T47D (cell line): ENCODE data around the gene ADGRA1.
A peak's percentile ranks its signal among the peaks of the same experiment; 100 is the strongest.

Experiments used
- DNase-seq, 2 experiments: peaks; one replicate each; pipeline versions ENCODE4 v3.0.0 to v3.0.0-alpha.2; 2011 to 2012; ENCODE audit warnings: low read depth in 1 of 2, low spot score in 1 of 2
- JUND ChIP-seq: IDR thresholded peaks from 2 replicates; pipeline ENCODE4 v1.6.1; 2012; ENCODE audit warnings: low read depth
- in situ Hi-C: cut with HindIII; loops from 2 replicates; pipeline ENCODE4 v1.10.0; 2016; ENCODE audit warnings: low sequenced_read_pairs, low pct_unique_long_range_greater_than_20kb

ADGRA1 gene

DNA sequence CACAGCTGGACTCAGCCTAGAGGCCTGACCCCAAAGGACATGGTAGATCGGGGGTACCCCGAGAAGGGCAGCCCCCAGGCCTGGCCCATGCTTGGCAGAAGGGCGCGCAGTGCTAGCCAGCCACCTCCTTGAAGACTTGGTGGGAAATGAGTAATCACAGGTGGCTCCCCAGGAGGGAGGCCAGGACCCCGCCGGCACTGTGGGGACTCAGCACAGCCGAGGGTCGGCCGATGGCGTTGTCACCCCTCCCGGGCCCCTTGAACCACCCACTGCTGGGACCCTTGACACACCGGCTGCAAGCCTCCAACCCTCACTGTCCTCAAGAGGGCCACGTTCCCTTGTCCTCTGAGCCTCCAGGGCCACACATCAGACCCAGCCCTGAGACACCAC lies 27.7 kb downstream of the ADGRA1 start:
- DNase-seq, result no peak
- no peak for TF ChIP-seq JUND
- in situ Hi-C loops, result no loop called here

DNA sequence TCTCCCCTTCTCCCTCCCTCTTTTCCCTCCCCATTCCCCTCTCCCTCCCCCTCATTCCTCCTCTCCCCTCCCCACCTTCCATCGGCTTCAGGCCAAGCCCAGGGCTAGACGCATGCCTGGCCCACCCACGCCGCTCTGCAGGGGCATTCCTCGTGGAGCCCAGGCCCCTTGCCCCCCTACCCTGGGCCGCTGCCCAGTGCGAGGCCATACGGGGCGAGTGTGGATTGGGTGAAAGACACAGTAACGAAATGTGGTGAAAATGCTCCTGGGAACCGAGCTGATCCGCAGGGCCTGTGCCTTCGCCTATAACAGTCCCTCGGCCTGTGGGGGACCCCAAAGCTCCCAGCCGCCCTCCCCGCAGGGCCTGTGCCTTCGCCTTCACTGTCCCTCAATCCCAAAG lies 28.3 kb downstream of the ADGRA1 start:
- DNase-seq, result no peak
- no peak for TF ChIP-seq JUND
- in situ Hi-C loops, result no loop called here

DNA sequence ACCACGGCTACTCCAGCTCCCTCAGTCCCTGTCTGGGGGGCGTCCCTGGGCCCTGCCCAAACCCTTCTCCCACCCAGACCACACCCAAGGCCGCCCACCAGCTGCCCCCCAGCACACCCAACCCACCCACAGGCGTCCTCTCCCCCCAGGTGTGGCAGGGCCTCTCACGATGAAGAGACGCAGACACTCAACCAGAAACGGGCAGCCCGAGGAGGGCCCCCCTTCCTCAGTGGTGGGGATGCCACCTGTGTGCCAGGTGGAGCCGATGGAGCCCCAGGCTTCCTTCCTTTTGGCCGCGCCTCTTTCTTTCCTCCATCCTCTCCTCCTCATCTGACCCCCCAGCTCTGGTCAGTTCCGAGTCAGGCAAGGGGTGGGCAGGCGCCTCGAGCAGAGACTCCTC lies 28.7 kb downstream of the ADGRA1 start:
- TF ChIP-seq JUND, result no peak
- in situ Hi-C loops, result no loop called here
- DNase-seq, result no peak

DNA sequence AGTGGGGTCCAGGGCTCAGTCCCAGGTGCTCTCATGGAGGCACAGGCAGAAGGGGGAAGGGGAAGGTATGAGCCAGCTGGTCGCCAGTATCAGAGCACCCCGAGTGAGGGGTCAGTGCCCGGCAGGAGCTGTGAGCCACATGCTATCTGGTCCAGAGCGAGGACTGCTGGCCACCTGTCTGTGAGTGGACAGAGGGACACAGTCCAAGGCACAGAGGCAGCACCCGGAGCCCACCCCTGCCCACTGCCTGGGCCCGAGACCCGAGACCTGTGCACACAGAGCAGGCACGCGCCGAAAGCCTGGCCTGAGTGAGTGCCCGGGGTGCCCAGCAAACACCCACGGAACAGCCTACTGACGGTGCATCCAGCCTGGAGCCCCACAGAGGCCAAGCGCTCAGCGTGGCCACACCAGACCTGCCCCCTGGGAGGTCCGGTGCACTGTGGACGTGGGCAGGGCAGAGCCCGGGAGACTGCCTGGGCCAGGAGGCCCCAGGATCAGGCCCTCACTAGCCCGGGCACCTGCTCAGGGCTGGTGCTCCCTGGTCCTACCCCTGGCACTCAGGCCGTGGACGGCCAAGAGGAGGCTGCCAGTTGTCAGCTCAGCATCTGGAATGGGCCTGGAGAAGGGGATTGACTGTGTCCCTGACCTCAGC lies 29.4 kb downstream of the ADGRA1 start:
- no peak for DNase-seq
- in situ Hi-C loops, result no loop called here
- TF ChIP-seq JUND, result no peak

DNA sequence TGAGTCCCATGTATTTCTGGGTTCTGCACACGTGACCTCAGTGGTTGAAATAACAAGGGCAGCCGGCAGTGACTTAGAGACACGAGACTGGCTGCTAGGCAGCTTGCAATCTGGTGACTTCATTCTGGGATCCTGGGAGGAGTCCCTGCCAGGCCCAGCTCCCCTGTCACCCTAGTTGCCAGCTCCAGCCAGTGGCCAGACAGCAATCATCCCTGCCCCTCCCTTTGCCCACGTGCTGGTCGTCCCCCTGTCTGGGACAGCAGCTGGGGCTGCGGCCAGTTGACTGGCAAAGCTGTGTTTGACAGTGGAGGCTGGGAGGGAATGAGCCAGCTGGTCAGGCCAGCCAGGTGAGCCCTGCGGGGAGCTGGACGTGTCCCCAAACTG lies 30.0 kb downstream of the ADGRA1 start:
- no peak for TF ChIP-seq JUND
- no peak for DNase-seq
- in situ Hi-C loops, result no loop called here

DNA sequence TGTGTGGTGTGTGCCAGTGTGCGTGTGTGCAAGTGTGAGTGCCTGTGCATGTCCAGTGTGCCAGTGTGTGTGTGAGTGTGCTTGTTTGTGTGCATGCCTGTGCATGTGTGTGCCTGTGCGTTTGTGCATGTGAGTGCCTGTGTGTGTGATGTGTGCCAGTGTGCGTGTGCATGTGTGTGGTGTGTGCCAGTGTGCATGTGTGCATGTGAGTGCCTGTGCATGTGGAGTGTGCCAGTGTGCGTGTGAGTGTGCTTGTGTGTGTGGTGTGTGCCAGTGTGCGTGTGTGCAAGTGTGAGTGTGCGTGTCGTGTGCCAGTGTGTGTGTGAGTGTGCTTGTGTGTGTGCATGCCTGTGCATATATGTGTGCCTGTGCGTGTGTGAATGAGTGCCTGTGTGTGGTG lies 33.8 kb downstream of the ADGRA1 start:
- TF ChIP-seq JUND, result no peak
- no peak for DNase-seq
- in situ Hi-C loops, result no loop called here

DNA sequence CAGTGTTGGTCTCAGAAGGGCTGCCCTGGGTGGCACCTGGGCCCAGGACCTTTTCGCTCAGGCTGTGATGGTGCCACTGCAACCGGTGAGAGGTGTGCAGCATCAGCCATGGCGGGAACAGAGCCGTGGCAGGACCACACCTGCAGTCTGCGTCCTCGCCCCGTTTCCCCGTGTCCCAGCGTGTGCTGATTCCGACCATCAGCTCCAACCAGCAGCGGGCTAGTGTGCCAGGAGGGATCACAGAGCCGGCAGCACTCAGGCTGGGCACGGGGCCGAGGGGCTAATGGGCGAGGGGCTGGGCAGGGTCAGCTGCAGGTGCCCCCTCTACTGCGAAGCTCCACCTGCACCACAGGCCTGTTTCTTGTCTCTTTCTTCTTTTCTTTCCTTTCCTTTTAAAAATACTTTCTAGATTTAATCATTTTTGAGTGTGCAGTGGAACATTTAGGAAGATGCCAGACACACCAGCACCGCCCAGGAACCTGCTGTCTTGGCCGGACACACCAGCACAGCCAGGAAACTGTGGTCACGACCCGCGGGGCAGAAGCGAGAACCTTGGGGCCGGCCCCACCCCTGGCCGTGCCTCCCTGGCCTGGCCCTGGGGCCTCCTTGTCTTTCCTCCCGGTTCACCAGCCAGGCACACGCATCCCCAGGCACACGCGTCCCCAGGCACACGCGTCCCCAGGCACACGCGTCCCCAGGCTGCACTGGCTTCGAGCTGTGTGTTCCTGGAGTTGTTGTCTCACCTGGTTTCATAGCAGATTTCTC lies 34.6 kb downstream of the ADGRA1 start:
- in situ Hi-C loops, result no loop called here
- DNase-seq, result no peak
- TF ChIP-seq JUND, result no peak

DNA sequence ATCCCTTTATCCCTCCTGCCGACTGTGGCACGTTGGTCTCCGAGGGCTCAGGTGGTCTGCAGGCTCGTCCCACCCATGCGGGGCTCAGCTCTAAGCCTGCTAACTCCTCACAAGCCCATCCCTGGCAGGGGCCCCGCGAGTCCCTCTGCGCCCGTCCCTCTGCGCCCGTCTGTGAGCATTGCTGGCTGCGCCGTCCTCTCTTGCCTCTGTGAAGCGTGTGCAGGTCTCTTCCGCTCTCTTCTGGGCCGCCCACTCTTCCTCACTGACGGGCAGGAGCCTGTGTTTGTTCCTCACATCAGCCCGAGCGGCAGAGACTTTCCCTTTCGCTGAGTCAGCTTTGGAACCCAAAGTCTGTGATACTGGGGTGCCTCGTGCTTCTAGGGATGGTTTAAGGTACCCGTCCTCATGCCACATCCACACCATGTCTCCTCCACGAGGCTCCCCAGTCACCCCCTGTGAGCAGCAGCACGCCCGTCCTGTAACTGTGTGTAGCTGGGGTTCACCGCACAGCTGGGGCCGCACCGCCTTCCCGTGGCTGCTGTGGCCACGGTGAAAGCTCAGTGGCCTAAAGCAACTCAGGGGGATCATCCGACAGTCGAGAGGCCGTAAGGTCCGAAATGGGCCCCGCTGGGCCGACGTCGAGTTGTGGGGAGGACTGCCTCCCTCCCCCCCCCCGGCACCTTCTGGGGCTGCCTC lies 35.5 kb downstream of the ADGRA1 start:
- TF ChIP-seq JUND, result no peak
- in situ Hi-C loops, result no loop called here
- DNase-seq, result no peak

DNA sequence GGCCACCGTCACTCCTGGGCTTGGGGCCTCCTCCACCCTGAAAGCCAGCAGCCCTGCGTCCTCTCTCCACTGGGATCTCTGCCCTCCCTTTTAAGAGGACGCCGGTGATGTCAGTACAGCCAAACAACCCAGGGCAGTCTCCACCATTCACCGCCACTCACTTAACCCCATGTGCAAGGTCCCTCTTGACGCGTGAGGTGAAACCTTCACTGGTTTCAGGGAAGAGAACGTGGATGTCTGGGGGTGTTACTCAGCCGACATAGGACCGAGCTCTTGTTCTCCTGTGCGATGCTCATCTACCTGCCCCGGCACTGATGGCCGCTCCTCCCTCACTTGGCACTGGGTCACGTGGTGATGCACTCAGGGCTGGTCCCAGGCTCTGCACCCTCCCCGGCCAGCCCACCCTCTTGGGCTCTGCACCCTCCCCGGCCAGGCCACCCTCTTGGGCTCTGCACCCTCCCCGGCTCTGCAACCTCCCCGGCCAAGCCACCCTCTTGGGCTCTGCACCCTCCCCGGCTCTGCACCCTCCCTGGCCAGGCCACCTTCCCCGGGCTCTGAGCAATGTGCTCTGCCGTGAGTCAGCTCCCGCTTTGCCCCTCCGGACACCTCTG lies 36.1 kb downstream of the ADGRA1 start:
- no peak for TF ChIP-seq JUND
- DNase-seq, result no peak
- in situ Hi-C loops, result no loop called here

DNA sequence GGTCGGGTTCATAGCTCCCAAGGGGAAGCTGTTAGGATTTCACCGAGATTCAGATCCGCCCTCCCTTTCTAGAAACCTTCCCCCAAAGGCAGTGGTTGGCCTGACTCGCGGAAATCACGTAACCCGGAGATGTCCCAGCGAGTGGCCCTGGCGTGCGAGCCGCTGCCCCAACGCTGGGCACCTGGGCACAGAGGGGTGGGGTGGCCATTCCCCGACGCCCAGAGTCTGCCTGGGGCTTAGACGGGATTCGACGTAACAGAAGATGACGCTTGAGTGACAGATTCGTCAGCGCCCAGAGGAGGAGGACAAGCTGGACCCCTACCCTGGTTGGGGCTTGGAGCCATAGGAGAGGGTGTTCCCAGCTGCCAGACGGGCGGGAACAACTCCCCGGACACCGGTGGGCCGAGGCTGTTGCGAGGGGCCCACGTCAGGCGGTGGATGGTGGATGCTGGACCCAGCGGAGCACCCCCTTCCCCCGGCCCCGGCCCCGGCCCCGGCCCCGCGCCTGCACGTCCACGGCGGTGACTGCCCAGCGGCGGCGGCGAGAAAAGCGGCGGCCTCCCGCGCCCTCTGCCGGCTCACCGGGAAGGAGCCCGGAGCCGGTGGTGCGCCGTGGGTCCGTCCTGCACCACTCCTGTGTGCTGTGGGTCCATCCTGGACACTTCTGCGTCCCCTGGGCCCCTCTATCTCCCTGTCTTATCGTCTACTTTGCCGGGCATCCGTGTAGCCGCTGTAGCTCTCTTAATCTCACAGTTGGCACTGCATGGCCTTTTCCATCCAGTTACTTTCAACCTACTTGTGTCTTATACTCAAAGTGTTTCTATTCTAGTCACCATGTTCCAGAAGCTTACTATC lies 36.9 kb downstream of the ADGRA1 start:
- DNase-seq, result peak; percentile 45 to 76
- no peak for TF ChIP-seq JUND
- in situ Hi-C loops, result no loop called here

DNA sequence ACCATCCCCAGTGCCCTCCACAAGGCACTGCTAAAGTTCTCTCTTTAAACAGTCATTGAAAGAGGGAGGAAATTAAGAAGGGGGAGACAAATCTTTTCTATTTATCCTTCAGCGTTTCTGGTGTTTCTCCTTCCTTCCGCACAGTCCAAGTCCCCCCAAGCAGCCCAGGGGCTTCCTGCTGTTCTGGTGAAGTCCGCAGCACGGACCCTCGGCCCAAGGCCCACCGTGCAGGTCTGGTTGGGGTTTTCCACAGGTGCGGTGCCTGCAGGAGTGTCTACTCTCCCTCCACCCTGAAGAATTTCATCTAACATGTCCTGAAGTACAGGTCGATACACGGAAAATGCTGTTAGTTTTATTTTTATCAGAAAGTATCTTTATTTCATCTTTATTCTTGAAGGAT lies 38.2 kb downstream of the ADGRA1 start:
- in situ Hi-C loops, result no loop called here
- no peak for TF ChIP-seq JUND
- DNase-seq, result no peak
